Germinal center (tissue), 1 donor: ENCODE data around the gene DDAH1.

Experiments
- DNase-seq: peaks from one replicate; pipeline ENCODE4 v3.0.0; 2012; ENCODE audit warnings: mixed read lengths, low spot score

DDAH1 gene

DNA sequence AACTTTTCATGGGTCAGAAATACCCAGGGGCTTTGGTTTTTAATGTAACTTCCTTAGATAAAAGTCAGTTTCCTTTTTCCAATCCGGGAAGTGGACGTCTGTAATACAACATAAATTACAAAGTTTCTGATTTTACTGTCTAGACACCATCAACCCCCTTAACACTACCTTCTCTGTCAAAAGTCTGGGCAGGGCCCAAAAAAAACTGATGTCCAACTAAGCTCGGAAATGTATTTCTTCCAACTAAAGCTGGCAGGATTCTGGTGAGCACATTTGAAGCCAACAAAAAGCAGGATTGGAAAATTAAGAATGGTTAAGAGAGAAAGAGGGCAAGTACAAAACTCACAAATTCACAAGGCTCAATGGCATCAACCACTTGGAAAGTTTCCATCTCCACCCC, 24.3 kb downstream of the DDAH1 start:
- no peak for DNase-seq

DNA sequence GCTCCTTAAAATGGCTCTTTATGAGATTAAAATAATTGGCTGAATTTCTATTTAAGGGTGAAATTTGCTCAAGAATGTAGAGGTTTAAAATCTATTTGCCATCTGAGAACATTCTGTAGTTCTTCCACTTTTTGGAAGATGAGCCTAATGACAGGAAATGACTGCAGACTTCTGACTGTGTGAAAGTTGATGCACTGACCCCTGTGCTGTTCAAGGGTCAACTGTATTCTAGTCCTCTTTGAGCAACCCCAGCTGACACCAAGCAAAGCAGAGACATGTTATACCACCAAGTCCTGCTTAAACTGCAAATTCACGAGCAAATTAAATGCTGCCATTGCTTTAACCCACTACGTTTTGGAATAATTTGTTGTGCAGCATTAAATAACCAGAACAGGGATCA, 26.6 kb downstream of the DDAH1 start:
- DNase-seq = no peak

DNA sequence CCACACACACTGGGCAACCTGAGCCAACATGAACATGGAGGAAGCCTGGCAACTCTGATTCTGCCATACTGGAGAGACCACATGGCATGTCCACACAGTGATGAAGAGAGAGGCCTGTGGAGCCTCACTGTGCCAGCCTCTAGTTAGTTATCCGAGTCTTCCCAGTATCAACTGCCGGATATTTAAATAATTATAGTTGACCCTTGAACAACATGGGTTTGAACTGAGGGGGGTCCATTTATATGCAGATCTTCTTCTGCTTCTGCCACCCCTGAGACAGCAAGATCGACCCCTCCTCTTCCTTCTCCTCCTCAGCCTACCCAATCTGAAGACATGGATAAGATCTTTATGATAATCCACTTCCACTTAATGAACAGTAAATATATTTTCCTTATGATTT, 27.8 kb downstream of the DDAH1 start:
- DNase-seq = no peak

DNA sequence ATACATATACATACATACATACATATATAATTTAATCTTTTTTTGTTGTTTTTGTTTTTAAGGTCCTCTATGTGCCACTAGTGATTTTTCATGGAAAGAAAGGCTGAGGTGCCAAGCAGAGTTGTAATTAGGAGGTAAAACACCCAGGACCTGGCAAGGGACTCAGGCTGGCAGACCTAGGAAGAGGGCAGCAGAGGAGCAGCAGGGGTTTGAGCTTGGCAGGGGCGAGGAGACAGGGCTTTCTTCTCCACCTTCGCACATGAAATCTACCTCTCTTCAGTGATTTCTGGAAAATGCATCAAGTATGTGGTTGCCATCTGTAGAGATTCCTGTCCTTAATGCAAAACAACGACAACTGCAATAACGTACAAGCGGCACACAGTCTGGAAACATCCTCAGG, 31.9 kb downstream of the DDAH1 start:
- no peak for DNase-seq

DNA sequence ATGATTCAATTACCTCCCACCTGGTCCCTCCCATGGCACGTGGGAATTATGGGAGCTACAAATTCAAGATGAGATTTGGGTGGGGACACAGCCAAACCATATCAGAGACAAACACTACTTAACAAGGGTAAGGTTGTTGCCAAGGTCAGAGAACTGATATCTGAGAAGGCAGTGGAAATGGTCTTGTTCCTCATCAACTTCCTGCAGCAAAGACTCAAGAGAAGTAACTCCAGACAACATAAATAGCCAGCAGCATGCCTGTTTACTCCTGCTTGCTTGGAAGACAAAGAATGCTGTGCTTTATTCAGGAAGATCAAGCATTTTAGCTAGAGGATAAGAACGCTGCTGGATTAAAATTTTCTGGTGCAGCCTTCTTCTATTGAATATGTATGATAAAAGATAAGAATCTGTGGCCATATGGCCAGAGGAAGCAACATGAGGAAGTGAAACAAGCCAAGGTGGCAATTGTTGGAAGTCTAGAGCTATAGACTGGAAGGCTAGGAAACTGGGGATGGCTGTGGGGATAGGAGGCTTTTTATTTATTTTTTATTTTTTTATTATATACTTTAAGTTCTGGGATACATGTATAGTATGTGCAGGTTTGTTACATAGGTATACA, 36.4 kb downstream of the DDAH1 start:
- no peak for DNase-seq

DNA sequence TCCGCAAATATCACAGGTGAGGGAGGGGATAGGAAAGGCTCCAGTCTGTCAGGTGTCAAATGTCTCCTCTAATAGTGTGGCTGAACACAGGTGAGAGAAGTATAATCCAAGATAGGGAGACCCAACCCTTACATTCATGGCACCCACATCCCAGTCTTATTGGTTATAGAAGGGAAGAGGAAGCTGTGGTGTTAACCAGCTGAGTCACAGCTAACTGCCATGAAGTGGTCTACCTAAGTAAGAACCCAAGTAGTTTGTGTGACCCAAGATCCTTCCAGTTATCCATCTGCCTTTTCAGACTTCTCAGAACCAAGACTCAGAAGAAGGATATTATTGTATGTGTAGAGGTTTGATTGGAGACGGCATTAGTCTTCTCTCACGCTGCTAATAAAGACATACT, 37.1 kb downstream of the DDAH1 start:
- no peak for DNase-seq

DNA sequence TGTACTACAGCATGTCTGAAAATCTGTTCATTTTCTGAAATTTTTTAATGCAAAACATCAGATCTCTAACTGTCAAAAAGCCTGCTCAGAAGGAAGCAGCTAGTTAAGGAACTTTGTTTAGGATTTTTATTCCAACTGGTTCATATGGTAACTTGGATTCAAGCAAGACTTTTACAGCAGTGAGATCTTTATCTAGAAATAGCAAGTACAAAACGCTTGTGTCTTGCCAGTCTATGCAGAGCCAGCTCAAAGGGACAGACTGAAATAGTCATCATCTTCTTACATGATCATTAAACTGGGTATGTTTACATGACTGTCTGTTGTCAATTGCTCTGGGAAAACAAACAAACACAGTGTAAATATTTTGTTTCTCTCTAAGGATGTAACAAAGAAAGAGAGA, 37.6 kb downstream of the DDAH1 start:
- no peak for DNase-seq

DNA sequence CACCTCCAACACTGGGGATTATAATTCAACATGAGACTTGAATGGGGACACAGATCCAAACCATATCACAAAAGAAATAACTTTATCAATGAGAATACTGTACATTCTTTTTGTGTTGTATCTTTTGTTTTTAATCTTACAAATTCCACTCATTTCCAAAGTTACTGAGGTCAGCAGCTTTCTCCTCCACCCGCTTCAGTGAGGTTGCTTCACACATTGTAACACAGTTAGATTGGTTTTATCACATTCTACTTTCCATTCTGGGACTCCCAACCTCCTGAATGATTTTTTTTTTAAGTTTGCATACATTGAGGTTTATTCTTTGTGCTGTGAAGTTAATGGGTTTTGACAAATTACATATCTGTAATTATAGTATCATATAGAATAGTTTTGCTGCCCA, 43.8 kb downstream of the DDAH1 start:
- no peak for DNase-seq

DNA sequence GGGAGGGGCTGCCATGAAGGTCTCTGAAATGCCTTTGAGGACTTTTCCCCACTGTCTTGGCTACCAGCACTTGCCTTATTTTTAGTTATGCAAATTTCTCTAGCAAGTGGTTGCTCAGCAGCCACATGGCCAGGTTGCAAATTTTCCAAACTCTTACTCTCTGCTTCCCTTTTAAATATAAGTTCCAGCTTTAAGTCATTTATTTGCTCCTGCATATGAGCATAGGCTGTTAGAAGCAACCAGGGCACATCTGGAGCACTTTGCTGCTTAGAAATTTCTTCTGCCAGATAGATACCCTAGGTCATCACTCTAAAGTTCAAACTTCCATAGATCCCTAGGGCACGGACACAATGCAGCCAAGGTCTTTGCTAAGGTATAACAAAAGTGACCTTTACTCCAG, 44.8 kb downstream of the DDAH1 start:
- DNase-seq = no peak

DNA sequence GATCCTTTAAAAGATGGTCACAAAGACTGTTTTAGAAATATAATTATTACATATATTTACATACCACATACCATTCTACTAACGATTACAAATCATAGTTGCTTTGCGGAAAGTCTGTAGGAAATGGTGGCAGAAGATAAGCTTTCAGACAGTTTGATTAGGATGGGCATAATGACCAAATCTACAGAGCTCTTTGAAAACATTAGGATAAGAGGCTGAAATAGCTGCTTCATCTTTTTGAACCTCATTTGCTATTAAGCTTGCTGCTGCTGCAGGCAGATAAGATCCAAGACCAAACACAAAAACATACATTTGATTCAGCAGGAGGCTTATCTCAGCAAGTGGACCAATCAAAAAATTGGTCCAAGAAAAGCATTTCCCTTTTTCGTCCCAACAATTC, 47.1 kb downstream of the DDAH1 start:
- DNase-seq = no peak

DNA sequence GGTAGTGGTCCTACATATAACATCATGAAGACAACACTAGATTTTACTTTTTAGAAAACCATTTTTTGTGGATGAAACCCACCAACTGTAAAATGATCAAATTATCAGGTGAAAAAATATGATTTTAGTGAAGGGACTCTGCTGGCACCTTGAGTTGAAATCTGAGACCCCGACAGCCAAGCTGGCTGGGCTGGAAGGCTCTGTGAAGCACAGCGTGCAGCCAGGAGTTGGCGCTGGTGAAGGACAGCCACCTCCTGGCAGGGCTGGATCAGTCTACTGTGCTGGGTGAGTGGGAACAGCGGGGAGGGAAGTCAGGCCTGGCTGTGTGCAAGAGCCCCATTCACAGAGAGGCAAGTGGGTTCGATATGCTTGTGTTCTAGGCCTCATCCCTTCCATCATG, 47.9 kb downstream of the DDAH1 start:
- no peak for DNase-seq

DNA sequence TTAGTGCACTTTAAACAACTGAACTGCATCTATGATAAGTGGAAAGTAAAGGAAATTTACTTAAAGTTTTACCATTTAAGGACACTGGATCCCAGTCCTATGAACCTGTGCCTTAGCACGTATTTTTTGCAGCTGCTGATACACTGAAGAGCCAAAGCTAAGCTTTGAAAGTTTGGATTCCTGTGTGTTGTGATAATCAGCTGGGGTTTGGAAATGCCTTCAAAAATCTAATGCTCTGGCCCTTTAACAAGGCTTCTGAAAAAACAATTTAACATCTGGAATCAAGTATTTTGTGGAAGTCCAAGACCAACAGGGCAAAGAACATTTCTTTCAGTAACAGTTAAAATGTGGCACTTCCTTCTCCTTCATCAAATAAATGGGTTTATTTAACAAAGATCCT, 51.8 kb downstream of the DDAH1 start:
- no peak for DNase-seq

DNA sequence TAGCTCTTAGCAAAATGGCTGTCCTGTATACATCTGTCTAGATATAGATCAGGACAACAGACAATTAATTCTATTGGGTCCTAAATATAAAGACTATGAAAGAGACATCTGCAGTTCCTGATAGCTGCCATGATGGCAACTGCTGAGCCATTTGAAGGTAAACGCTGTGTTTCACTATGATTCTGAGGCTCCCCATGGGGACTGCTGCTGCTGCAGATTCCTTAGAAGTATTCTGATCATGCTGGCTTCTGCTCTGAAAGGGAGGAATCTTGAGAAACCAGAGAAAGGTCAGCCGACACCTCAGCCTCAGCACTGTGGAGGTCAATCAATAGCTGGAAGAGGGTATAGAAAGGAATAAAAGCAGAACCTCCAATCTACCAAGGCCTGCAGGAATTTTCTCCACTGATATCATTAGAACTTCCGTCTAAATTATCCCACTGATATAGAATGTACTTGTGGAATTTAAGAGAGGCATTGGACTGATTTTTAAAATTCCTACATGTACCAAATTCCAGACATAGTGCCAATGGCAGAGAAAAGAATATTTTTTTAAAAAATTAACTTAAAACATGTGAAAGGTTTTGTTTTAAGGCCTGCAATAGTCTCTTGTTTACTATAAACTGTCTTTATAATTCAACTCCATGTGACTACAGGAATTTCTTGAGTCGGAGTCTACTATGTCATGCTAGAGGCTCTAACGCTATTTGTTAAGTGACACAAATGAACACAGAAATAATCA, 53.2 kb downstream of the DDAH1 start:
- no peak for DNase-seq

DNA sequence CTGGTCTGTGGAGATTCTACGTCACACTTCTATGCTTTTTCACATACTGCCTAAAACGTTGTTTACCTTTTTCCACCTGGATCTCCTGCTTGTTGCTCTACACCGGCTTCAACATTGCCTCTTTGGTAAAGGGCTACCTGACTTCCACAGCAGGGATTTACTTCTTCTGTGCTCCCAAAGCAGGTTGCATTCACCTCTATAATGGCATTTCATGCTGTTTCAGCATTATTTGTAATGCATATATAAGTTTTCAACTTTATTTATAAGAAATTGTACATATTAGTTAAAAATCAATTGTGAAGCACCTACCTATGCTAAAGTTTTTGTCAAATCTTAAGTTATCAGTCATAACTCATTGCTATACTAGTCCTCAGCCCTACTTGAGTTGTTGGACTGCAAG, 55.4 kb downstream of the DDAH1 start:
- DNase-seq = no peak

DNA sequence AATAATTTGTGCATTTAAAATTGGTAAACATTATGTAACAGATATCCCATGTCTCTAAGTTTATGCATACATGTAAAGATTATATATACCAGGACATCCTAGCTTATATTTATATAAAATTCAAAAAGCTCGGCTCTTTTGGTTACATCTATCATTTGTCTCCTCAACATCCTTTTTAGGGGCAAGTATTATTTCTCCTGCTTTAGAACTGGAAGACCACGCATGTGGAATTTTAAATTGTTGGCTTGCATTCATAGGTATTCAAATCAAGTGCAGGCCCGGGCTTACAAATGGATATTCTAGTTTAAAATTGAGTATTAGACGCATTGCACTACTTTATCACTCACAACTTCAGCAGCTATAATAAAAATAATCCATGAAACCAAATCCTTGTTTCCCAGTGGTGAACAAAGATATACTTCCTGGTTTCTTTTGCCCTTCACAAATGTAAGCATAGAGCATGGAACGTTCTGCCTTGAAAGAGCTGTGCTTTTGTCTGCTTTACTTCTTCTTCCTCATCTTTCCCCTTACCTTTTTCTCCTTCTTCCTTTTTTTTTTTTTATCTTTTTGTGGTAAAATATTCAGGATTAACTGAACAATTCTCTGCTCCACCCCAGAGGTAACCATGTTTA, 57.1 kb downstream of the DDAH1 start:
- no peak for DNase-seq

DNA sequence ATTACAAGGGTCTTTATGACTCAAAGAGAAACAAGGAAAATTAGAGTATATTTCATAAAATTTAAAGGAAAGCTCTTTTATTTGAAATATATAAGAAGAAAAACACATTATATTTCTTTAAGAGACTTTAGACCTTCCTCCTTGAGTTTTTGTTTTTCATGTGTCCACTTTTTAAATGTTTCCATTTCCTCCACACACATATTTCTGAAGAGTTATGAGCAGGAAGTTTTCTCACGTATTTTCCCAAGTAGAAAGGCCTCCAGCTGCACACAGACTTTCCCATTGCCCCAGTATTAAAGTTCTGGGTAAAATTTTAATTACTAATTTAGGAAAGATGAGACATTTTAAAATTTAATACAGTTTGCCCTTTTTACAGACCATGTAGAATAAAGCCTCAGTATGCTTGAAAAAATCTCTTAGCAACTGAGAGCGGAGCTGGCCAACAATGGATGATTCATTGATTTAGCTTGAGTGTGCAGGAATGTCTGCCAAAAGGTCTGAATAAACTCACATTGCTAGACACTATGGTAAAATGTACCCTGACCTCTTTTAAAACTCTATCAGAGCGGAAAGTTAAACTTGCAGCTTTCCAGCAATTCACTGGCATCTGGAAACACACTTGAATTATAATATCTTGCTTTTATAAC, 57.9 kb downstream of the DDAH1 start:
- DNase-seq = no peak

DNA sequence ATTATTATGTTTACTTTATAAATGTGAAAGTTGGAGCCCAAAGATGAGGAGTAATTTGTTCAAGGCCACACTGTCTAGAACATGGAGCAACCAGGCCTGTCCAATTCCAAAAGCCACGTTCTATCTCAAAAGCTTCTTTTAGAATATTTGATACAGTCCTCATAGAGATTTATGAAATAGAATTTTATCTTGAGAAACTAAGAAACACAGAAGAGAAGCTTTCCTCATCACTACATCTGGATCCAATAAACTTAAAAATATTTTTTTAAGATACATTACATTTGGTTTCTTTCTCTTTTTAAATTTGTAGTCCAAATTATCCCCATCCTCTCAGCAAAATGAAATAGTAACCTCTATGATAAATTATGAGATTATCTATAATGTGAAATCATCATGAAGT, 58.9 kb downstream of the DDAH1 start:
- no peak for DNase-seq

DNA sequence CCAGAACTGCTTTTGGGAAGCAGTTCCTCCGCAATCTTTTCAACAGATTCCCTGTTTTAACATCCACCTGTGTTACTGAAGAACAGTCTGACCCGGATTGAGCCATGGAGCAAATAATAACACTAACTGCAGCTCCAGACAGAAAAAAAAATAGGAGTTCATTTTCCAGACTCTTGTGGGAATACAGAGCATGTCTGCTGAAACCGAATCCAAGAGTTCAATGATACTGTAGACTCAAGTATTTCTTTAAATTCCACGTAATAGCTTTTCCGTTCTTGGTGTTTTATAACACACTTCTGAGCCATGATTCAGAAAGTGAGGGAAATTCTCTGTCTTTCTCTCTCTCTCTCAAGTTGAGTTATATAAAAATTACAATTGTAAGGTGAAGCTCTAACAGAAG, 60.6 kb downstream of the DDAH1 start:
- no peak for DNase-seq

DNA sequence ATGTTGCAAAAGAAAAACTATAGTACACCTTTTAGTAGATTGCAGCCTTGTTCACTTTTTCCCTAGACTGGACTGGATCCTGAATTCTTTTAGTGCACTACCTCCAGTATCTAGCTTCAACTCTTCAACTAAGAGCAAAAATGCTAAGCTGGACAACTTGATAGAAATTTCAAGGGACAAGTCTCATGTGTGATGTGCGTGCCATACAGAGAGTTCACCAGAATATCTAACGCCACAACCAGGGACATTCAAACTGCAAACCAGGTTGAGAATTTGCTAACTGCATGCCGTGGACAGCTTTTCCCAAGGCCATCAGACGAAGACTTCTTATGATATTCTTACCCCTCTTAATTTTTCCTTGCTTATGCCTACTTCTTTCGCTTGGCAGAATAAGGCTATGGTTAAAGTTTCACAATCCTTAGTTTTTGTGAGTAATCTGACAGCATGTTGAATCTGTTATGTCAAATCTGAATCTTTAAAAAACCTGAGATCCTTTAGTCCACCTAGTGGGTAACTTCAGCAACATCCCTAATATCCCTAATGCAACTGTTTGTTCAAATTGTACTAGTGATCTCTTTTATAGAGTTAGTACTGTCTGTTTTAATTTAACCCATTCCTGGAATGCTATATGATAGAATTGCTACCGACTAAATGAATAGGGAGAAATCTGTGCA, 66.4 kb downstream of the DDAH1 start:
- no peak for DNase-seq

DNA sequence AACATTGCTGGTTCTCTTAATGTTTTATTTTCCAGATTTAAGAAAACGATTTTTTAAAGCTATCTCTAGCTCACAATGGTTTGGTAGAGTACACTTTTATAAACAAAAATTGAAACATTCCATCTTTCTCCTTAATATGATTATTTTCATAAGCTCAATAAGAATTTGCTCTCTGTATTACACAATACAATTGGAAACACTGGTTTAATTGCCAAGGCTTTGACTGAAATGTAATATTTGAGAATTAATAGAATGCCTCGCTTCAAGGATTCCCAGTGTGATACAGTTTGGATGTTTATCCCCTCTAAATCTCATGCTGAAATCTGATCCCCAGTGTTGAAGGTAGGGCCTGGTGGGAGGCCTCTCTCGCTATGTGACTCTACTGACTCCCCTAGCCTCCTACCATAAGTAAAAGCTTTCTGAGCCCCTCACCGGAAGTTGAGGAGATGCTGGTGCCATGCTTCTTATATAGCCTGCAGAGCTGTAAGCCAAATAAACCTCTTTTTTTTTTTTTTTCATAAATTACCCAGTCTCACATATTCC, 67.4 kb downstream of the DDAH1 start:
- no peak for DNase-seq

DNA sequence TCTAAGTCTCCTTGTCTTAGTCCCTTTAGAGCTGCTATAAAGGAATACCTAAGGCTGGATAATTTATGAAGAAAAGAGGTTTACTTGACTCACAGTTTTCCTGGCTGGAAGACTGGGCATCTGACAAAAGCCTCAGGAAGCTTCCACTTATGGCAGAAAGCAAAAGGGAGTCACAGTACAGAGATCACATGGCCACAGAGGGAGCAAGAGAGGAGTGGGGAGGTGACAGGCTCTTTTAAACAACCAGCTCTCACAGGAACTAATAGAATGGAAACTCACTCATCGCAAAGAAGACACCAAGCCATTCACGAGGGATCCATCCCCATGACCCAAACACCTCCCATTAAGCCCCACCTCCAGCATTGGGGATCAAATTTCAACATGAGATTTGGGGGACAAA, 68.8 kb downstream of the DDAH1 start:
- no peak for DNase-seq

DNA sequence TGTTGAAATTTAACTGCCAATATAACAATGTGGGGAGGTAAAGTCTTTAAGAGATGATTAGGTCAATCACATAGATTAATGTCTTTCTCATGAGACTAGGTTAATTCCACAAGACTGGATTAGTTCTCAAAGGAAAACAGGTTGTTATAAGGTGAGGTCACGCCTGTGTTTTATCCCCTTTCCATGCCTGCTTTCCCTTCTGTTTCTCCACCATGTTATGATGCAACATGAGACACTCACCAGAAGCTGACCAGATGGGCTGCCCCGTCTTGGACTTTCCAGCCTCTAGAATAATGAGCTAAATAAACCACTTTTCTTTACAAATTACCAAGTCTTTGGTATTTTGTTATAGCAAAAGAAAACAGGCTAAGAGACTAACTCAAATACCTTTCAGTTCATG, 70.8 kb downstream of the DDAH1 start:
- no peak for DNase-seq
